Left lung (tissue), 10 donors: ENCODE results near the gene SGCG. TPM values are rescaled to one million over a fixed set of nuclear protein-coding genes. Genes with fewer than 3 reads are reported as not detected.

ENCODE experiments used
- ATAC-seq: fragments of 200-7000 bp; cut with Tn5 transposase; one replicate; pipeline ENCODE4 v1.9.1; 2020; ENCODE audit warnings: moderate library complexity
- DNase-seq, 4 donors: peaks; one replicate each; pipeline ENCODE4 v3.0.0-alpha.2; 2013 to 2020
- H3K27ac ChIP-seq, 2 donors: fragments of 200-600 bp; sonication (generic) in 1 of 2; one replicate each; pipeline versions ENCODE4 v1.5.0 to v1.8.0; 2020 to 2021
- H3K27me3 ChIP-seq, 2 donors: fragments of 200-600 bp; sonication (generic) in 1 of 2; one replicate each; pipeline versions ENCODE4 v1.5.0 to v1.8.0; 2020 to 2021
- H3K36me3 ChIP-seq, 2 donors: fragments of 200-600 bp; sonication (generic) in 1 of 2; one replicate each; pipeline versions ENCODE4 v1.5.0 to v1.8.0; 2020 to 2021
- H3K4me1 ChIP-seq, 2 donors: fragments of 200-600 bp; one replicate each; pipeline ENCODE4 v1.8.0; 2021
- H3K4me3 ChIP-seq, 2 donors: fragments of 200-600 bp; sonication (generic) in 1 of 2; one replicate each; pipeline versions ENCODE4 v1.5.0 to v1.8.0; 2020 to 2021; ENCODE audit warnings: mild to moderate bottlenecking in 1 of 2
- H3K9me3 ChIP-seq, 2 donors: fragments of 200-600 bp; sonication (generic) in 1 of 2; one replicate each; pipeline versions ENCODE4 v1.5.0 to v1.8.0; 2020 to 2021
- CTCF ChIP-seq, 2 donors: fragments of 200-600 bp; sonication (generic) in 1 of 2; IDR thresholded peaks; one replicate each; pipeline versions ENCODE4 v1.5.0 to v1.8.0; 2021; ENCODE audit warnings: antibody characterized with exemption in 2 of 2
- intact Hi-C, 2 donors: fragments of 100-400 bp; cut with DNase I; formaldehyde crosslinking; loops; one replicate each; pipeline versions ENCODE4 v1.11.2 to v1.14.2; 2022
- polyA plus RNA-seq, 6 donors: library from polyadenylated mRNA; unstranded; fragments of 120-200 nt; gene quantifications; one replicate each; pipeline ENCODE4 v1.2.1, GENCODE V29; 2013; ENCODE audit not compliant: insufficient read length in 6 of 6
- total RNA-seq, 2 donors: library from RNA; stranded (reverse); fragmentation: NEBNext Ultra II Directional; extraction: Animal tissue kit (Norgen Biotek cat#: 25700); gene quantifications; one replicate each; pipeline ENCODE4 v1.2.1, GENCODE V29; 2021
- donor health status: DM: no; HTN: yes; CAD: no.
- donor health status: DM: no; HTN: no; CAD: no.

The SGCG gene
- total and polyA plus RNA-seq, 8 donors, result 2.1 to 16.4 (median 12.5) TPM

- intact Hi-C loops, result no loop called here
- DNase-seq (no peak), ATAC-seq (no peak)
- TF ChIP-seq CTCF (IDR thresholded peaks at IDR 0.05), result no peak
- peaks cover 0 to 18% of the 10 kb centered on the region in 2 donors for H3K36me3 ChIP-seq
- H3K9me3 ChIP-seq, result no peaks in the 10 kb centered on the region
- H3K27me3 ChIP-seq, result no peaks in the 10 kb centered on the region
- no peak overlapping the region for H3K4me3 ChIP-seq
- no peaks in the 10 kb centered on the region for H3K4me1 ChIP-seq
- no peak overlapping the region for H3K27ac ChIP-seq
Observed at GRCh38 chr13:23349161-23349897, 168.6 kb downstream of the SGCG start.

- Histone ChIP-seq H3K36me3 (peaks cover 0 to 25% of the 10 kb centered on the region in 2 donors), H3K4me3 (no peak overlapping the region), H3K4me1 (no peaks in the 10 kb centered on the region), H3K27ac (no peak overlapping the region), H3K27me3 (no peaks in the 10 kb centered on the region), H3K9me3 (no peaks in the 10 kb centered on the region)
- DNase-seq (no peak), ATAC-seq (no peak)
- intact Hi-C loops, result no loop called here
- no peak for TF ChIP-seq CTCF (IDR thresholded peaks at IDR 0.05)
Observed at GRCh38 chr13:23350009-23350408, 169.2 kb downstream of the SGCG start.

GRCh38 chr13:23352161-23352560, 171.4 kb downstream of the SGCG start:
- intact Hi-C loops, result no loop called here
- TF ChIP-seq CTCF (IDR thresholded peaks at IDR 0.05), result no peak
- Histone ChIP-seq H3K9me3 (no peaks in the 10 kb centered on the region), H3K27ac (no peak overlapping the region), H3K4me1 (no peaks in the 10 kb centered on the region), H3K36me3 (peaks cover 0 to 32% of the 10 kb centered on the region in 2 donors), H3K27me3 (no peaks in the 10 kb centered on the region), H3K4me3 (no peak overlapping the region)
- ATAC-seq, result no peak
- DNase-seq, result no peak

GRCh38 chr13:23354520-23354919, 173.7 kb downstream of the SGCG start:
- no peak for TF ChIP-seq CTCF (IDR thresholded peaks at IDR 0.05)
- Histone ChIP-seq H3K9me3 (no peaks in the 10 kb centered on the region), H3K27ac (no peak overlapping the region), H3K36me3 (peaks cover 0 to 39% of the 10 kb centered on the region in 2 donors), H3K27me3 (no peaks in the 10 kb centered on the region), H3K4me3 (no peak overlapping the region), H3K4me1 (no peaks in the 10 kb centered on the region)
- intact Hi-C loops, result no loop called here
- no peak for ATAC-seq
- DNase-seq, result no peak

GRCh38 chr13:23356368-23356767, 175.6 kb downstream of the SGCG start:
- ATAC-seq, result no peak
- H3K4me3 ChIP-seq, result no peak overlapping the region
- intact Hi-C loops, result no loop called here
- no peak for DNase-seq
- H3K9me3 ChIP-seq, result no peaks in the 10 kb centered on the region
- H3K27me3 ChIP-seq, result no peaks in the 10 kb centered on the region
- peaks cover 0 to 39% of the 10 kb centered on the region in 2 donors for H3K36me3 ChIP-seq
- no peak for TF ChIP-seq CTCF (IDR thresholded peaks at IDR 0.05)
- no peaks in the 10 kb centered on the region for H3K4me1 ChIP-seq
- H3K27ac ChIP-seq, result no peak overlapping the region
